GM19324 (cell line): Measurements from ENCODE around the gene RNPEP.
"Not testable (repeated sequence)": the region's sequence is repeated elsewhere in the genome, so short reads cannot be mapped to it uniquely, and the experiment has no call there.

ENCODE experiments used
- ATAC-seq: cut with Tn5 transposase; IDR thresholded peaks from one replicate; pipeline ENCODE4 v1.9.1; 2021; ENCODE audit warnings: mild to moderate bottlenecking, moderate library complexity; ENCODE audit not compliant: unreplicated experiment, low FRiP score

Gene RNPEP

GRCh38 chr1:202034149-202034682 lies 51.8 kb downstream of the RNPEP start:
- no peak for ATAC-seq

GRCh38 chr1:202034683-202035462 lies 52.4 kb downstream of the RNPEP start:
- no peak for ATAC-seq

- ATAC-seq, result no peak
Measured at GRCh38 chr1:202036595-202037387, 54.3 kb downstream of the RNPEP start.

- no peak for ATAC-seq
Measured at GRCh38 chr1:202037706-202038296, 55.4 kb downstream of the RNPEP start.

GRCh38 chr1:202038688-202039346 lies 56.4 kb downstream of the RNPEP start:
- ATAC-seq, result no peak

GRCh38 chr1:202045705-202046104 lies 63.3 kb downstream of the RNPEP start:
- ATAC-seq, result no peak

GRCh38 chr1:202046227-202046626 lies 63.8 kb downstream of the RNPEP start:
- no peak for ATAC-seq

- no peak for ATAC-seq
Measured at GRCh38 chr1:202046748-202047708, 64.6 kb downstream of the RNPEP start.

- no peak for ATAC-seq
Measured at GRCh38 chr1:202047977-202048376, 65.5 kb downstream of the RNPEP start.

- ATAC-seq, result no peak
Measured at GRCh38 chr1:202049129-202049528, 66.7 kb downstream of the RNPEP start.

- ATAC-seq, result no peak
Measured at GRCh38 chr1:202054094-202054493, 71.6 kb downstream of the RNPEP start.

- not testable (repeated sequence) for ATAC-seq
Measured at GRCh38 chr1:202054673-202055072, 72.2 kb downstream of the RNPEP start.
